Stimulated activated CD8-positive, alpha-beta memory T cell treated with anti-CD3 and anti-CD28 coated beads, Interleukin-15, amount 100 ng/mL, for 24 hours (primary cell): ENCODE data around the gene CCDC127.
"Not testable (repeated sequence)": the region's sequence is repeated elsewhere in the genome, so short reads cannot be mapped to it uniquely, and the experiment has no call there.

Source experiments
- DNase-seq: peaks from one replicate; pipeline ENCODE4 v3.0.0-alpha.2; 2020; ENCODE audit warnings: low read depth

Gene CCDC127

GRCh38 chr5:203246-203930 is 14.6 kb downstream of the CCDC127 start:
- no peak for DNase-seq

DNA sequence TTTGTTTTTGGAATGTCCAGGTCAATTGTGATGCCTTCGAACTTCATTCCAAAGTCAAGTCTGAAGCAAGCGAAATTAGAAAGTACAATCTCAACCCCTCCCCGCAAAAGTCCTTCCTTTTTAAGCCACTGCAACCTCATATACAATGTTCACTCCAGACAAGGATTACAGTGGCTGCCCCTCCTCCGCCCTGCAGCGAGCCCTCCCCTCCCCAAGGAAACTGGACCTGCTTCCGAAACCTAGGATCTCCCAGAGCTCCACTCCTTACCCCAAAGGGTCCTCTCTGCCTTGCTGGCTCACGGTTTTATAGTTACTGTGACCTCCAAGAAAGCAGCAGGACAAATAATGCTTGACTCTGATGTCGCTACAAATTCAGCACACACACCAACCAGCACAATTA is 16.3 kb downstream of the CCDC127 start:
- no peak for DNase-seq

DNA sequence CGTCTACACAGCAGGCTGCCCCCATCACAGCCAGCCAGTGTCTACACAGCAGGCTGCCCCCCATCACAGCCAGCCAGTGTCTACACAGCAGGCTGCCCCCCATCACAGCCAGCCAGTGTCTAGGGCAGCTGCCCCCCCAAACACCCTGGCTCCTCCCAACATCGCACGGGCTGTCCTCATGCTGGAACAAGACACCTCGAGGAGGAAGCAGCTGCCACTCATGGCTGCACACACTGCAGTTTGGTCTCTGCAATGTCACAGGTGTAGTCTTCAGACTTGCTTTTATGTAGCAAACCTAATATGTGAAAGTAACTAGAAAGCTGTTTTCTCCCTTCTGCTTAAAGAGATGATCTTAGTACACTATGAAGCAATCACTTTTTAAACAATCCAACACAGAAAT is 17.0 kb downstream of the CCDC127 start:
- DNase-seq = no peak

- no peak for DNase-seq
Measured at GRCh38 chr5:199950-200645, 17.9 kb downstream of the CCDC127 start.

DNA sequence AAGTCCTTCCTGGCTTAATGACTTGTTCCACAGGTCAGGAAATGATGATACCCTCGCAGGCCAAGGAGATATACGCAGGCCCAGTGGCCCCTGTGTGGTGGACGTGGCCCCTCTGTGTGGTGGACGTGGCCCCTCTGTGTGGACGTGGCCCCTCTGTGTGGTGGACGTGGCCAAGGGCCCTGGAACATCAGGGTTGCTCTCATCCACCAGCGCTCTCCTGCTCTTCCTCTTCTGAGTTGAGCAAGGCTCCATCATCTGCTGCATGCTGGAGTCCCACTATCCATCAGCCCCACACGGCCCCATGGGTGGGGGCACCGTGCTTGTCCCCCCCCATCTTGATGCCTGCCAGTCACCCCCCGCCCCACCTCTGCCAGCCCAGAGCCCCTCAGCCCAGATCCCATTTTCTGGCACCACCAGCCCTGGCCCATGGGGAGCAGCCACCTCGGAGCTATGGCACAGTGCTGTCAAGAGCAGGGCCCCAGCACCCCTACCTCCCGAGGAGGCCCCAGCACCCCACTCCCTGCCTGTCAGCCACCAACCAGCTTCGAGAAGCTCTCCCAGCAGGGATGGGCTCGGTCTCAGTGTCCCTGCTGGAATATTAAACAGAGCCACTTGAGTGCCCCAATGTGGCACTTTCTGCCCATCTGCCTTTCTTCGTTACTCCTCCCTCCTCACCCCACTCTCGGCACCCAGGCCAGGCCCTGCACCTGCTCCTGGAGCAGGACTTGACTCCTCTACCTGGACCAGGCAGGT is 18.6 kb downstream of the CCDC127 start:
- DNase-seq = no peak

DNA sequence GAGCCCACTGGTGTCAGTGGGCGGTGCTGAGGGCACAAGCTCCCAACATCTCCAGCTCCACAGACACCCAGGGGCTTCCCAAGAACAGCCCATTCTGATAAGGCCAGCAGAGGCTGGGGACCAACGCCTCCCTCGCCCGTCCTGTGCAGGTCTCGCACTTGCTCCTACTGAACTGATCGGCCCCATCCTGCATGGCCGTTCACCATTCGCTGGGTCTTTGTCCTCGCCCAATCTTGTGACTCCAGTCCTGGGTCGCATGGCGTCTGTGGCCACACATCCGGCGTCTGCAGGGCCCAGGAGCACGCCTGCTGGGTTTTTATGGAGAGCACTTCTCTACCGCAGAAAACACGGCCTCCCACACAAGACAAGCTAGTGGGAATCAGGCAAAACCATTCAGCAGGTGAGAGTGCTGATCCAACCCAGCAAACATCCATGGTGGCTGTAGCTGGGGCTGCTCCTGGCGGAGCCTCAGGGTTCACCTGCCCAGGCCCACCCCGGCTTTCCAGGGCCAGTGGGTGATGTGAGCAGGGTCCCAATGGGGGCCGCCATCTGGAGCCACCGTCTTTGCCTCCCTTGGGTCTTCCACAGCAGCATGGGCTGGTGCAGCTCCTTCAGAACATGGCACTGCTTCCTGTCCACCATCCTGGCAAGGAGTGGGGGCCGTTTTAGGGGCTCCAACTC is 19.3 kb downstream of the CCDC127 start:
- DNase-seq = no peak

GRCh38 chr5:197892-198489 is 20.0 kb downstream of the CCDC127 start:
- DNase-seq = no peak

DNA sequence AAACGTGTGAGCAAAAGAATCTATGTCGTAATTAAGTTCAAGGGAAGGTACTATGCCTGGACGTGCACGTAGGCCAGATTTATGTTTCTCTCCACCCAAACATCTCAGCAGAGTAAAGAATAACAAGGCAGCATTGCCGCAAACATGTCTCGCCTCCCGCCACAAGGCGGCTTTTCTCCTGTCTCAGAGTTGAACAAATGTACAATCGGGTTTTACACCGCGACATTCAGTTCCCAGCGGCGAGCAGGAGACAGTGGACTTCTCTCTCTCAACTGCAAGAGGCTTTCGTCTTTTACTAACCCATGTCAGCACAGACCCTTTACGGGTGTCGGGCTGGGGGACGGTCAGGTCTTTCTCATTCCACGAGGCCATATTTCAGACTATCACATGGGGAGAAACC is 20.9 kb downstream of the CCDC127 start:
- DNase-seq = not testable (repeated sequence)

GRCh38 chr5:196350-196749 is 21.6 kb downstream of the CCDC127 start:
- DNase-seq = no peak

GRCh38 chr5:195401-196160 is 22.4 kb downstream of the CCDC127 start:
- DNase-seq = no peak

- DNase-seq = no peak
Measured at GRCh38 chr5:194603-195209, 23.2 kb downstream of the CCDC127 start.

- no peak for DNase-seq
Measured at GRCh38 chr5:194102-194501, 23.9 kb downstream of the CCDC127 start.

- DNase-seq = no peak
Measured at GRCh38 chr5:192970-193831, 24.8 kb downstream of the CCDC127 start.

DNA sequence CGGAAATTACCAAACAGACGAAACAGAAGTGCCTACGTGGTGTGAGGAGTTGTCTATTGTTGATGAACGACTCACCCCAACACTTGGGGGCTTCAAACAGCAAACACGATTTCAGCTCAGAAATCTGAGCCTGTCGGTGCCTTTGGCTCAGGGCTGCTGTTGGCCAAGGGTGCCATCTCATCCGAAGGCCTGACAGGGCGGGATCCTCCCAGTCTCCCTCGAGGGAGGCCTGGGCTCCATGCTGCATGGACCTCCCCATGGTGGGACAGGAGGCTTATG is 25.3 kb downstream of the CCDC127 start:
- no peak for DNase-seq

- DNase-seq = no peak
Measured at GRCh38 chr5:191949-192690, 25.8 kb downstream of the CCDC127 start.

DNA sequence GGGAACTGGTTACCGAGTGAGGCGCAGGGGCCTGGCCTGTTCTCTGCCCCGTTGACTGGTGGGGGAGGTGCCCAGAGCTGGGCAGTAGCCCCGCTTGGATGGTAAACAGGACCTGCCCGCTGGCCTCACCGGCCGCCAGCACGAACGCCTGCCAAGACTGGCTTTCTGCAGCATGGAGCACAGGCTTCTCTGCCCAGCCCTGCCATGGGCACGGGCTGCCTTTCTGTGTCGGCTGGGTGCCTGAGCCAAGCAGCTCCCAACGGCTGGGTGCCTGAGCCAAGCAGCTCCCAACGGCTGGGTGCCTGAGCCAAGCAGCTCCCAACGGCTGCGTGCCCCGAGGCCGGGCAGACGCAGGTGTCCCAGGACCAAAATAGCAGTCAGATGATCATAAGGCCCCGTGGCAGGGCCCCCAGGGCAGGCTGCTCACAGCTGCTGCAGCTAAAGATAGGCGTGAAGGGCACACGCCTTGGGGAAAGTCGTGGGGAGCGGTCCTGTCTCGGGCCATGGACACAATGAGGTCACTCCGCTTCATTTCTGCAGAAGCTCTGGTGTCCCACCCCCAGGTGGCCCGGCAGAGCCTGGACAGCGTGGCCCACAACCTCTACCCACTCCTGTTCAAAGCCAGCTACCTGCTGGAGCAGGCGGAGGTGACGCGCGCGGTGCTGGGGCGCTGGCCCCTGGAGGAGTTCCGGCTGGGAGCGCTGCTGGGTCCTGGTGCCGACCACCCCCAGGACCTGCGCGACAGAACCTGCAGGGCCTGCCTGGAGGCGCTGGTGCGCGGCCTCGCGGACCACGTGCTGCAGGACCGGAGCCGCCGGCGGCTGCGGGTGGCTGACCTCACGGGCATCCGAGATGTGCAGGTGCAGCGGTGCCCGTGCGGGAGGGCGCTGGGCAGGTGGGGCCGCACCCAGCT is 26.7 kb downstream of the CCDC127 start, which contains the start of gene LRRC14B:
Gene LRRC14B (plus strand): TSS at position 460 of the 913 bp plus-strand sequence. CDS start 44 bp downstream, at position 504.
- DNase-seq = no peak

DNA sequence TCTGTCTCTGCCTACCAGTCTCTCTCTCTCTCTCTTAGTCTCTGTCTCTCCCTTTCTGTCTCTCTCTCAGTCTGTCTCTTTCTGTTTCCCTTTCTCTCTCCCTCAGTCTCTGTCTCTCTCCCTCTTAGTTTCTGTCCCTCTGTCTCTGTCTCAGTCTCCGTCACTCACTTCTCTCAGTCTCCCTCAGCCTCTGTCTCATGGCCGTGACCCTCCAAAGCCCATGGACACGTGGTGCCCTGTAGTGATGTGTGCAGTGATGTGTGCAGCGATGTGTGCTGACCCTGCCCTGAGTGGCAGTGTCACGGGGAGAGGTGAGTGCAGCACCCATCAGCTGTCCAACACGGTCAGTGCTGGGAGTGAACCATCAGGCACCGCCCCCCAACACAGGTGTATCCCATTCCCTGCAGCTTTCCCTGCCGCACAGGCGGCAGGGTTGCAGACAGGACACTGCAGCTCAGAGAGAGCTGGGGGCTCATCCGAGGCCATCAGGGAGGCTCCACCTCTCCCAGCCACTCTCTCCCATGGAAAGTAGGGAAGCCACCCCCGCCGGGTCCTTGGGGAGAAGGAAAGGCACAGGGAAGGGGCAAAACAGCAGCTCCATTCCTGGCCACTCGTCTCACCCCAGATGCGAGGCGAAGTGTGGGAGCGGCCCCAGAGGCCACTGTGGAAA is 27.5 kb downstream of the CCDC127 start:
- DNase-seq = no peak

DNA sequence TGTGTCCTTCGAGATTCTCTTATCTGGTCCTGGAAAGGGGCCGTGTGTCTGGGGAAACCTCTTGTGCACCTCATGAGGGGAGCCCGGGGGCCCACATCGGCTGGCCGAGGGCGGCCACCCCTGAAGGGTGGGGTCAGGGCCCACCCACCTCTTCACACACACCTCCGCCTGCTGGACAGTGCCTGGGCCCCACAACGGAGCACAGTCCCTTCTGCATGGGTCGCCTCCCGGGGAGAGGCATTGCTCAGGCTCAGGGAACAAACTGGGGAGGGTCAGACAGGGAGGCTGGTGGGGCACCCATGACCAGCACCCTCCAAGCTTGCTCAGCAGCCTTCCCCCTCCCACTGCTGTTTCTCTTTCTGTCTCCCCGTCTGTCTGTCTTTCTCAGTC is 28.0 kb downstream of the CCDC127 start:
- DNase-seq = no peak
